GM18517 (cell line): ENCODE results near the gene NAA15.
"Not testable (repeated sequence)": the region's sequence is repeated elsewhere in the genome, so short reads cannot be mapped to it uniquely, and the experiment has no call there.

Source experiments
- ATAC-seq: cut with Tn5 transposase; IDR thresholded peaks from one replicate; pipeline ENCODE4 v1.9.1; 2021; ENCODE audit warnings: mild to moderate bottlenecking, moderate library complexity; ENCODE audit not compliant: unreplicated experiment

The NAA15 gene

DNA sequence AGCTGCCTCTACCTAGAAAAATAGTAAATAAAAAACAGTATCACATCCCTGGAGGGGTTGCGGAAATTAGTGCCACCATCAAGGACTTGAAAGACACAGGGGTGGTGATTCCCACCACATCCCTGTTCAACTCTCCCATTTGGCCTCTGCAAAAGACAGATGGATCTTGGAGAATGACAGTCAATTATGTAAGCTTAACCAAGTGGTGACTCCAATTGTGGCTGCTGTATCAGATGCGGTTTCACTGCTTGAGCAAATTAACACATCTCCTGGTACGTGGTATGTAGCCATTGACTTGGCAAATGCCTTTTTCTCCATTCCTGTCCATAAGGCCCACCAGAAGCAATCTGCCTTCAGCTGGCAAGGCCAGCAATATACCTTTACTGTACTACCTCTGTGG is 143.6 kb downstream of the NAA15 start:
- ATAC-seq: not testable (repeated sequence)

DNA sequence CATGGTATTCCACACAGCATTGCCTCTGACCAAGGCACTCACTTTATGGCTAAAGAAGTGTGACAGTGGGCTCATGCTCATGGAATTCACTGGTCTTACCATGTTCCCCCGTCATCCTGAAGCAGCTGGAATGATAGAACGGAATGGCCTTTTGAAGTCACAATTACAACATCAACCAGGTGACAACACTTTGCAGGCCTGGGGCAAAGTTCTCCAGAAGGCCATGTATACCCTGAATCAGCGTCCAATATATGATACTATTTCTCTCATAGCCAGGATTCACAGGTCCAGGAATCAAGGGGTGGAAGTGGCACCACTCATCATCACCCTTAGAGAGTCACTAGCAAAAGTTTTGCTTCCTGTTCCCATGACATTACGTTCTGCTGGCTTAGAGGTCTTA is 145.8 kb downstream of the NAA15 start:
- not testable (repeated sequence) for ATAC-seq

DNA sequence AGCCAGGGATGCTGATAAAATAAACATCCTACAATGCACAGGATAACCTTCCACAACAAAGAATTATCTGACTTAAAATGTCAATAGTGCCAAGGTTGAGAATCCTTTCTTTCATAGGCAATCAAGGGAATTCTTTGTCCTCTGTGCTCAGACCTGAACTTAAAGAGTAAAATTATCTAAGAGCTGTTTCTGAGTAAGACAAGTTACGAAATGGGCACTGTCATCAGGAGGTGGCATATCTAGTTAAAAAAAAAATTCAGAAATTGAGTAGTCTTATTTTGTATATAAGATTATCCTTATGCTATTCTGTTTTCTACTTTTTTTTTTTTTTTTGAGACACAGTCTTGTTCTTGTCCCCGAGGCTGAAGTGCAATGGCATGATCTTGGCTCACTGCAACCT is 149.3 kb downstream of the NAA15 start:
- no peak for ATAC-seq

- no peak for ATAC-seq
Measured at GRCh38 chr4:139451997-139452396, 150.7 kb downstream of the NAA15 start.

- ATAC-seq: peak; percentile 55
Measured at GRCh38 chr4:139453041-139453370, 151.7 kb downstream of the NAA15 start.

DNA sequence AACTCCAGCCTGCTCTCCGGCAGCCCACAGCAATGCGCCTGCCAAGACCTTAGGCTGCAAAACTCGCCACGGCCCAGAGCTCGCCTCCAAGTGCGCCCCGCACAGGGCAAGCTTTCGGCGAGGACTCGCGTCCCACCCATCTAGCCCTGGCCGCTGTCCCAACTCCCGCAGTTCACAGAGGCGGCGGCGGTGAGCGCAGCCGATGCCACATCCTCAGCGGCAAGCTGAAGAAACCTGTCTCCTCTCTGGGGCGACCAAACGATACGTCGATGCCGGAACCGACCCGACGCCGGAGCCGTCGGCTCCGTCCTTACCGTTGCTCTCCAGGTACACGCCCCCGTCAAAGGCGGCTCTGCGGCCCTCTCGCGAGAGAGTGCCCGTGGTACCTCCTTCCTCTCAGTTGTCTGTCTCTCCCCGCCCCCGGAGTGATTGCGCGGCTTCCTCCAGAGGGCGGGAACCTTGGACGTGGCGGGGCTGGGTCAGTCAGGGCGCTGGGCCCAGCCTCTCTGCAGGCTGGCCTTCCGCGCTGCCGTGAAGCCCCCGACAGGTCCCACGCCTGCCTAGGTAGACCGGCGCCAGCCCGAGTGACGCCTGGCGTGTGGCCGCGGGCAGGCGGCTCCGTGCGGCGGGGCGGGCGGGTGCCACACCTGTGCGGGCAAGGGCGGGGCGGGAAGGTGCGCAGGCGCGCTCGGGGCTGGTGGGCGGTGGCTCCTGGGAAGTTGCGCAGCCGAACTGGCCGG is 152.2 kb downstream of the NAA15 start:
- peak; percentile 87 for ATAC-seq

DNA sequence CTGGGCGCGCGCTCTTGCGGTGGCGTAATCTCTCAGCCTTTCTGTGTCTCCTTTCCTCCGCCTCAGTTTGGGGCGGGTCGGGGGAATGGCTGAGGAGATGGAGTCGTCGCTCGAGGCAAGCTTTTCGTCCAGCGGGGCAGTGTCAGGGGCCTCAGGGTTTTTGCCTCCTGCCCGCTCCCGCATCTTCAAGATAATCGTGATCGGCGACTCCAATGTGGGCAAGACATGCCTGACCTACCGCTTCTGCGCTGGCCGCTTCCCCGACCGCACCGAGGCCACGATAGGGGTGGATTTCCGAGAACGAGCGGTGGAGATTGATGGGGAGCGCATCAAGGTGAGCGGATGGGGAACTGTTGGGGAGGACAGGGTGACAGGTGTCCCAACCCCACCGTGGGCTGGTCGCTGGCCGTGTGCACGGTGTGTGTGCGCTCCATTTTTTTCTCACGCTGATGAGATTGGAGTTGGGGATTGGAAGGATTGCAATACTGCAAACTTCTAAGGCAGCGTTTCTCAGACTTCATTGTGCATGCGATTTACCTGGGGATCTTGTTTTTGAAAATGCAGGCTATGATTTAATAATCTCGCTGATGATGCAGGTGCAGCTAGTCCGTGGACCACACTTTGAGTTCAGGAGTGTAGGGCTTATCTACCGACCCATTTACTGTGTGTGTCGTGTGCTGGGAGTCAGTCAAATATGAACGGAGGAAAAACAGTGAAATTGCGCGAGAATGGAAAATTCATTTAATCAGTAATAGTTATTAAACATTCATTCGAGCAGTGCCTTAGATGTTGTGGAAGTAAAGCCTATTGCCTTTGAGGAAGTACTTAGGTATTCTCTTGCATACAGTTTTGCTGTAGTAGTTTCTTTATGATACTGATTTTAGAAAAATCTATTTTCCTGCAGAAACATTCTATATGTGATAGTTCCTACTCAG is 153.1 kb downstream of the NAA15 start, which contains the start of gene RAB33B:
Gene RAB33B (plus strand): TSS at position 11 of the 935 bp plus-strand sequence. CDS start 75 bp downstream, at position 86.
- ATAC-seq: peak; percentile 5

DNA sequence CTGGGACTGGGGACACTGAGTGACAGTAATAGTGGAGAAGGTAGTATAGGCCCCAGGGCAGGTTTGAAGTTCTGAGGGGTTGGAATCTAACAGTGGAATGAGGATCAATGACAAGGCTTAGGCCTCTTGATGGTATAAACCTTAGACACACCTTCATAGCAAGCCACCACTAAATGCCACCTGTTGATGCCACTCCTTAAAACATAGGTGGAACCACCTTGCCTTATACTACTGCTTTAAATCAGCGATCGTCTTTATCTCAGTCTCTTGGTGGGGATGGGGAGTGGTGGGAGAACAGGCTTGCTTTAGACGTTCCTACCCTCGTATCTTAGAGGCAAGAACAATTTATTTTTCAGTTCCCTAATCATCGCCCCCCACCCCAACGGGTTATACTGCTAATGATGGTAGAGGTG is 153.8 kb downstream of the NAA15 start:
- ATAC-seq: no peak

- no peak for ATAC-seq
Measured at GRCh38 chr4:139457318-139457717, 156.0 kb downstream of the NAA15 start.

GRCh38 chr4:139458543-139458942 is 157.2 kb downstream of the NAA15 start:
- no peak for ATAC-seq

DNA sequence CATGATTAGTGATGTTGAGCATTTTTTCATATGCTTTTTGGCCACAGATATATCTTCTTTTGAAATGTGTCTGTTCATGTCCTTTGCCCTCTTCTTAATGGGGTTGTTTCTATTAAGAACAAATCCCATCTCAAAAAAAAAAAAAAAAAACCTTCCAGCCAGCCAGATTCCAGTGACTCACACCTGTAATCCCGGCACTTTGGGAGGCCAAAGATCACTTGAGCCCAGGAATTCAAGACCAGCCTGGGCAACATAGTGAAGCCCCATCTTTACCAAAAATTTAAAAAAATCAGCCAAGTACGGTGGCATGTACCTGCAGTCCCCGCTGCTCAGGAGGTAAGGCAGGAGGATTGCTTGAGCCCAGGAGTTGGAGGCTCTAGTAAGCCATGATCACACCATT is 157.7 kb downstream of the NAA15 start:
- ATAC-seq: no peak

- ATAC-seq: no peak
Measured at GRCh38 chr4:139460565-139460964, 159.3 kb downstream of the NAA15 start.

DNA sequence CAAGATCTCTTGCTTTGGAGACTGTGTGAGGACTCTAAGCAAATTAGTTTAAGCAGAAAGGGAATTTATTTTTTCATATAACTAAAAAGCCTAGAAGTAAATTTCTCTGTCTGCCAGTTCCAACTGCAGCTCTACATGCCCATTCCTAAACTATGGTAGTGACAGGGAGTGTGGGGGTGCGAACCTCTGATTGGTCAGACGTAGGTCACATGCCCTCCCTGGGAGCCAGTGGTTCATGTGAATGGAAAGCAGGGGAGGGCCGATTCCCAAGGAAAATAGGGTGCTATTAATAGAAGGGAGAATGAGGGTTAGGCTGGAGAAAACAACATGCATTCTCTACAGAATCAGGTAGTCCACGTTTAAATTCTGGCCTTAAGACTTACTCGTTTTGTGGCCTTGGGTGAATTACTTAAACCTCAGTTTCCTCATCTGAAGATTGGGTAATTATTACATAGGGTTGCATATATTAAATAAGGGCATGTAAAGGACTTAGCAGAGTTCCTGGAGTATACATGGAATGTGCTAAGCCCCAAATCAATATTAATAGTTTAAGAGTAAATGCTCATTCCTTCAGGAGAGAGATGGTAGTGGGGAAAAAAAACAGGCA is 159.8 kb downstream of the NAA15 start:
- no peak for ATAC-seq

DNA sequence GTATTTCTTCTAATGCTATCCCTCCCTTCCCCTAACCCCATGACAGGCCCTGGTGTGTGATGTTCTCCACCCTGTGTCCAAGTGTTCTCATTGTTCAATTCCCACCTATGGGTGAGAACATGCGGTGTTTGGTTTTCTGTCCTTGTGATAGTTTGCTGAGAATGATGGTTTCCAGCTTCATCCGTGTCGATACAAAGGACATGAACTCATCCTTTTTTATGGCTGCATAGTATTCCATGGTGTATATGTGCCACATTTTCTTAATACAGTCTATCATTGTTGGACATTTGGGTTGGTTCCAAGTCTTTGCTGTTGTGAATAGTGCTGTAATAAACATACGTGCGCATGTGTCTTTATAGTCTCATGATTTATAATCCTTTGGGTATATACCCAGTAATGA is 163.2 kb downstream of the NAA15 start:
- ATAC-seq: not testable (repeated sequence)

DNA sequence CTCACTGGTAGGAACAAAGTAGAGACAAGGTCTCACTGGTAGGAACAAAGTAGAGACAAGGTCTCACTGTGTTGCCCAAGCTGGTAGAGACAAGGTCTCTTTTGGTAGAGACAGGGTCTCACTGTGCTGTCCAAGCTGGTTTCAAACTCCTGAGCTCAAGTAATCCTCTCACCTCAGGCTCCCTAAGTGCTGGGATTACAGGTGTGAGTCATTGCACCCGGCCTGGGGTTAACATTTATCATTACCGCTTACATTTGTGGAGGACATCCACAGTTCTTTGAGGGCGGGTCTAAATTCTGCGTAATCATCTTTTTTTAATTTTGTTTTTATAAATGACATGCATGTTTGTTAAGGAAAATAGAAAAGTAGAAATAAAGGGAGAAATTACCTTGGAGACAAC is 164.6 kb downstream of the NAA15 start:
- ATAC-seq: no peak

- ATAC-seq: not testable (repeated sequence)
Measured at GRCh38 chr4:139468756-139469155, 167.5 kb downstream of the NAA15 start.

DNA sequence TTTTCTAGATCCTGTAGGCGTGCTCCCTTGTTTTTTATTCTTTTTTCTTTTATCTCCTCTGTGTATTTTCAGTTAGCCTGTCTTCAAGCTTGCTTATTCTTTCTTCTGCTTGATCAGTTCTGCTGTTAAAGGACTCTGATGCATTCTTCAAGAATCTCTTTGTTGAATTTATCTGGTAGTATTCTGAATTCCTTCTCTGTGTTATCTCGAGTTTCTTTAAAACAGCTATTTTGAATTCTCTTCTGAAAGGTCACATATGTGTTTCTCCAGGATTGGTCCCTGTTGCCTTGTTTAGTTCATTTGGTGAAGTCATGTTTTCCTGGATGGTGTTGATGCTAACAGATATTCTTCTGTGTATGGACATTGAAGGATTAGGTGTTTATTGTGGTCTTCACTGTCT is 167.9 kb downstream of the NAA15 start:
- ATAC-seq: no peak
